Smooth muscle cell (in vitro differentiated cells): Measurements from ENCODE around the gene ZHX3. TPM values are rescaled to one million over a fixed set of nuclear protein-coding genes. Genes with fewer than 3 reads are reported as not detected.

ENCODE experiments used
- DNase-seq: peaks from one replicate; lab custom pipeline; 2025; ENCODE audit not compliant: unreplicated experiment; lab: John Stamatoyannopoulos, UW
- H2AFZ ChIP-seq: fragments of 200-600 bp; sonication (generic); 2 replicates; pipeline ENCODE4 v1.6.0; 2016; ENCODE audit warnings: antibody characterized with exemption, low read depth, mild to moderate bottlenecking
- H3F3A ChIP-seq: fragments of 200-600 bp; sonication (generic); 2 replicates; pipeline ENCODE4 v1.6.0; 2017; ENCODE audit warnings: antibody characterized with exemption, low read depth
- H3K27ac ChIP-seq: fragments of 200-600 bp; sonication (generic); 2 replicates; pipeline ENCODE4 v1.5.1; 2016; ENCODE audit warnings: low read depth, mild to moderate bottlenecking
- H3K27me3 ChIP-seq: fragments of 200-600 bp; sonication (generic); 2 replicates; pipeline ENCODE4 v1.6.1; 2016; ENCODE audit warnings: low read depth, mild to moderate bottlenecking
- H3K36me3 ChIP-seq: fragments of 200-600 bp; sonication (generic); 2 replicates; pipeline ENCODE4 v1.5.1; 2016; ENCODE audit warnings: low read depth
- H3K4me1 ChIP-seq: fragments of 200-600 bp; sonication (generic); 2 replicates; pipeline ENCODE4 v1.5.1; 2016; ENCODE audit warnings: low read depth
- H3K4me2 ChIP-seq: fragments of 200-600 bp; sonication (generic); 2 replicates; pipeline ENCODE4 v1.6.0; 2016; ENCODE audit warnings: mild to moderate bottlenecking
- H3K4me3 ChIP-seq: fragments of 200-600 bp; sonication (generic); 2 replicates; pipeline ENCODE4 v1.5.1; 2016; ENCODE audit warnings: mild to moderate bottlenecking
- H3K79me2 ChIP-seq: fragments of 200-600 bp; sonication (generic); 2 replicates; pipeline ENCODE4 v1.6.0; 2016; ENCODE audit warnings: low read depth, mild to moderate bottlenecking
- H3K9ac ChIP-seq: fragments of 200-600 bp; sonication (generic); 2 replicates; pipeline ENCODE4 v1.6.0; 2016; ENCODE audit warnings: low read depth
- H3K9me3 ChIP-seq: fragments of 200-600 bp; sonication (generic); replicated peaks from 2 replicates; pipeline ENCODE4 v1.5.1; 2016; ENCODE audit warnings: low read depth
- H4K20me1 ChIP-seq: fragments of 200-600 bp; sonication (generic); 2 replicates; pipeline ENCODE4 v1.6.0; 2016; ENCODE audit warnings: low read depth
- WGBS: methylation state at CpG from one replicate; pipeline ENCODE4 v1.1.7; 2016; ENCODE audit warnings: low lambda C conversion rate; 5-methylcytosine and 5-hydroxymethylcytosine counted together
- polyA plus RNA-seq: library from polyadenylated mRNA; unstranded; fragments of >200 nt; fragmentation: Nextera tagmentation; extraction: Ambion mirVana; gene quantifications from 2 replicates; pipeline ENCODE4 v1.2.1, GENCODE V29; 2016
- total RNA-seq: library from RNA; depleted of rRNA; stranded (reverse); fragments of >200 nt; gene quantifications from 2 replicates; pipeline ENCODE4 v1.2.3, GENCODE V29; 2014
- TF ChIP-seq, protein P1 (sequence below): fragments of 200-600 bp; sonication (generic); IDR thresholded peaks from 2 replicates; pipeline ENCODE4 v1.5.1; 2017; ENCODE audit warnings: borderline replicate concordance, mild to moderate bottlenecking, antibody characterized with exemption; ENCODE audit not compliant: insufficient read depth, poor library complexity, severe bottlenecking

Gene ZHX3
- total and polyA plus RNA-seq, 2 experiments from 2014 or later = 10.1 to 17.1 TPM

DNA sequence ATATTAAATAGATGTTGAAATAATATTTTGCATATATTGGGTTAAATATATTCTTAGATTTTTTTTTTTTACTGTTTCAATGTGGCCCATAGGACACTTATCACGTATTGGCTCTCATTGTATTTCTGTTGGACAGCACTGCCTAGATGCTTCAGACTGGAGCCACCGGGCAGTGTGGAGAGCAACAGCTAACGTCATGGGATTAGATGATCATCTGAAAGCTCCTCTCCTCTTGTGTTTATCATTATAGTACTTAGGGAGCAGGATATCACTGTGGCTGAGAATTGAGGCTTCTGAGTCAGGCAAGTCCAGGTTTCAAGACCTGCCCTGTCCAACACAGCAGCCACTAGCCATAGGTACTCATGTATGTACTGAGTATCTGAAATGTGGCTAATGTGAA is 87.4 kb downstream of the ZHX3 start:
- Histone ChIP-seq H3K79me2 (no peaks in the 10 kb centered on the region), H3K4me3 (no peak overlapping the region), H4K20me1 (no peaks in the 10 kb centered on the region), H3K4me1 (no peaks in the 10 kb centered on the region), H3K36me3 (no peaks in the 10 kb centered on the region), H3K27me3 (no peaks in the 10 kb centered on the region), H3K9ac (no peak overlapping the region), H3F3A (no peaks in the 10 kb centered on the region), H3K9me3 (no peaks in the 10 kb centered on the region), H3K27ac (no peak overlapping the region), H2AFZ (no peak overlapping the region), H3K4me2 (no peak overlapping the region)
- TF ChIP-seq, protein P1, sequence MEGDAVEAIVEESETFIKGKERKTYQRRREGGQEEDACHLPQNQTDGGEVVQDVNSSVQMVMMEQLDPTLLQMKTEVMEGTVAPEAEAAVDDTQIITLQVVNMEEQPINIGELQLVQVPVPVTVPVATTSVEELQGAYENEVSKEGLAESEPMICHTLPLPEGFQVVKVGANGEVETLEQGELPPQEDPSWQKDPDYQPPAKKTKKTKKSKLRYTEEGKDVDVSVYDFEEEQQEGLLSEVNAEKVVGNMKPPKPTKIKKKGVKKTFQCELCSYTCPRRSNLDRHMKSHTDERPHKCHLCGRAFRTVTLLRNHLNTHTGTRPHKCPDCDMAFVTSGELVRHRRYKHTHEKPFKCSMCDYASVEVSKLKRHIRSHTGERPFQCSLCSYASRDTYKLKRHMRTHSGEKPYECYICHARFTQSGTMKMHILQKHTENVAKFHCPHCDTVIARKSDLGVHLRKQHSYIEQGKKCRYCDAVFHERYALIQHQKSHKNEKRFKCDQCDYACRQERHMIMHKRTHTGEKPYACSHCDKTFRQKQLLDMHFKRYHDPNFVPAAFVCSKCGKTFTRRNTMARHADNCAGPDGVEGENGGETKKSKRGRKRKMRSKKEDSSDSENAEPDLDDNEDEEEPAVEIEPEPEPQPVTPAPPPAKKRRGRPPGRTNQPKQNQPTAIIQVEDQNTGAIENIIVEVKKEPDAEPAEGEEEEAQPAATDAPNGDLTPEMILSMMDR = no peak
- DNase-seq = no peak
- WGBS = 88% methylated on average over 3 of the region's 3 CpGs

DNA sequence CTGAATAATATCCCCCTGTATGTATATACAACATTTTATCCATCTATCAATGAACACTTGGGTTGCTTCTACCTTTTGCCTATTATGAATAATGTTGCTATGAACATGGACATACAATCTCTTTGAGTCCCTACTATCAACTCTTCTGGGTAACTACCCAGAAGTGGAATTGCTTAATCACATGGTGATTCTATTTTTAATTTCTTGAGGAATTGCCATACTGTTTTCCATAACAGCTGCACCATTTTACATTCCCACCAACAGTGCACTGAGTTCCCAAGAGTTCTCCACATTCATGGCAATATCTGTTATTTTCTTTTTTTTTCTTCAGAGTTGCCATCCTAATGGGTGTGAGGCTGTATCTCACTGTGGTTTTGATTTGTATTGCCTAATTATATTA is 88.3 kb downstream of the ZHX3 start:
- H4K20me1 ChIP-seq = no peaks in the 10 kb centered on the region
- H2AFZ ChIP-seq = no peak overlapping the region
- H3K4me2 ChIP-seq = no peak overlapping the region
- H3K9ac ChIP-seq = no peak overlapping the region
- H3K4me1 ChIP-seq = peaks cover 4% of the 10 kb centered on the region
- no peaks in the 10 kb centered on the region for H3F3A ChIP-seq
- H3K27ac ChIP-seq = no peak overlapping the region
- TF ChIP-seq, protein P1 = no peak
- H3K36me3 ChIP-seq = no peaks in the 10 kb centered on the region
- no peak overlapping the region for H3K4me3 ChIP-seq
- H3K27me3 ChIP-seq = no peaks in the 10 kb centered on the region
- no peaks in the 10 kb centered on the region for H3K79me2 ChIP-seq
- no peaks in the 10 kb centered on the region for H3K9me3 ChIP-seq
- no peak for DNase-seq

DNA sequence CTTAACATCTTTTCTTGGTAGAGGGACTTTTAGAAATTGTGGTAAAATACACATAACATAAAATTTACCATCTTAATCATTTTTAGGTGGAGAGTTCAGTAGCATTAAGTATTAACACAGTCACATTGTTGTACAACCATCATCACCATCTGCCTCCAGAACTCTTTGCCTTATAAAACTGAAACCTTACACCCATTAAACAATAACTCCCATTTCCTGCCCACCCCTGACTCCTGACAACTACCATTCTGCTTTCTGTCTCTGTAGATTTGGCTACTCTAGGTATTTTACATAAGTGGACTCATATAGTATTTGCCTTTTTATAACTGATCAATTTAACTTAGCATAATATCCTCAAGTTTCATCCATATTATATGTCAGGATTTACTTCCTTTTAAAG is 88.7 kb downstream of the ZHX3 start:
- Histone ChIP-seq H3K79me2 (no peaks in the 10 kb centered on the region), H3K4me3 (no peak overlapping the region), H3F3A (no peaks in the 10 kb centered on the region), H3K36me3 (no peaks in the 10 kb centered on the region), H3K9me3 (no peaks in the 10 kb centered on the region), H3K9ac (no peak overlapping the region), H3K4me2 (no peak overlapping the region), H2AFZ (no peak overlapping the region), H3K4me1 (peaks cover 6% of the 10 kb centered on the region), H3K27ac (no peak overlapping the region), H3K27me3 (no peaks in the 10 kb centered on the region), H4K20me1 (no peaks in the 10 kb centered on the region)
- DNase-seq = no peak
- TF ChIP-seq, protein P1 = no peak

DNA sequence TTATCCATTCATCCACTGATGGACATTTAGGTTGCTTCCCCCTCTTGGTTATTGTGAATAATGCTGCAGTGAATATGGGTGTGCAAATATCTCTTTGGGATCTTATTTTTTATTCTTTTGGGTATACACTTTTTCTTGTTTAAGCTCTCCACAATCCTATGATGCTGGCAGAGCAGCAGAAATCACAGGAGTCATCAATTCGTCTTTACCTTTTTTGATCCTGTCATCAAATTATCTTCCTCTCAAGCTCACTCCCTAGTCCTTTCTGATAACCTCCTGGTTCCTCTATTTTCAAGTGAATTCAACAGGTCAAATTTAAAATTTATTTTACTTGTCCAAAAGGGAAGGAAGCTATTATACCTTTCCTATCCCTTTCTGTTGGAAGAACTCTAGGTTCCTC is 91.1 kb downstream of the ZHX3 start:
- H3K4me2 ChIP-seq = no peak overlapping the region
- H3K27ac ChIP-seq = no peak overlapping the region
- peaks cover 15% of the 10 kb centered on the region for H3K4me1 ChIP-seq
- H3F3A ChIP-seq = no peaks in the 10 kb centered on the region
- TF ChIP-seq, protein P1 = no peak
- no peaks in the 10 kb centered on the region for H3K36me3 ChIP-seq
- H3K4me3 ChIP-seq = no peak overlapping the region
- no peaks in the 10 kb centered on the region for H4K20me1 ChIP-seq
- H3K79me2 ChIP-seq = no peaks in the 10 kb centered on the region
- WGBS = 85% methylated on average over 1 of the region's 1 CpG
- no peaks in the 10 kb centered on the region for H3K9me3 ChIP-seq
- no peak overlapping the region for H3K9ac ChIP-seq
- H3K27me3 ChIP-seq = no peaks in the 10 kb centered on the region
- no peak overlapping the region for H2AFZ ChIP-seq
- no peak for DNase-seq
